Panc1 (cell line): Measurements from ENCODE around the gene SENP8. TPM values are rescaled to one million over a fixed set of nuclear protein-coding genes. Genes with fewer than 3 reads are reported as not detected.

Experiments
- ATAC-seq: fragments of 200-7000 bp; cut with Tn5 transposase; 2 replicates; pipeline ENCODE4 v1.9.1; 2020; ENCODE audit warnings: mild to moderate bottlenecking, moderate library complexity
- BruUV-seq: library from RNA; stranded (reverse); fragments of 400-500 nt; replicated peaks from 2 replicates; lab custom pipeline; 2021; lab: Mats Ljungman, UMichigan
- CTCF ChIA-PET: fragments of 300-600 bp; sonication (Branson Sonifier 250); formaldehyde crosslinking; loops from one replicate; lab custom pipeline; 2022; ENCODE audit warnings: antibody characterized with exemption; lab: Charles Lee
- POLR2A ChIA-PET: fragments of 300-600 bp; sonication (Branson Sonifier 250); formaldehyde crosslinking; loops from one replicate; lab custom pipeline; 2022; ENCODE audit warnings: antibody characterized with exemption; lab: Charles Lee
- DNase-seq: peaks from one replicate; pipeline ENCODE4 v3.0.0-alpha.2; 2010; ENCODE audit warnings: low read depth, low spot score
- H3K27ac ChIP-seq: 2 replicates; pipeline ENCODE4 v1.5.1; 2011; ENCODE audit warnings: mild to moderate bottlenecking, low read length, inconsistent platforms
- H3K27me3 ChIP-seq: fragments of 200-500 bp; sonication (Bioruptor generic); 2 replicates; pipeline ENCODE4 v1.6.0; 2014; ENCODE audit warnings: low read length, inconsistent platforms; ENCODE audit not compliant: control insufficient read depth, insufficient read depth
- H3K36me3 ChIP-seq: fragments of 200-500 bp; sonication (Bioruptor generic); 2 replicates; pipeline ENCODE4 v1.5.1; 2014; ENCODE audit warnings: inconsistent platforms, mild to moderate bottlenecking, low read length, moderate library complexity; ENCODE audit not compliant: control insufficient read depth, insufficient read depth
- H3K4me1 ChIP-seq: 2 replicates; pipeline ENCODE4 v1.5.1; 2011; ENCODE audit warnings: inconsistent platforms, mild to moderate bottlenecking, low read length, moderate library complexity; ENCODE audit not compliant: control insufficient read depth, insufficient read depth
- H3K4me3 ChIP-seq, 2 experiments: 2 replicates each; pipeline ENCODE4 v1.5.1; 2011 to 2012; ENCODE audit warnings: low read depth in 2 of 2, low read length in 2 of 2, mild to moderate bottlenecking in 2 of 2, inconsistent platforms in 1 of 2, moderate library complexity in 1 of 2
- H3K9me3 ChIP-seq: fragments of 200-500 bp; sonication (Bioruptor generic); 2 replicates; pipeline ENCODE4 v1.5.1; 2014; ENCODE audit warnings: low read depth, mild to moderate bottlenecking, inconsistent platforms, low read length, moderate library complexity; ENCODE audit not compliant: control insufficient read depth, insufficient read depth
- POLR2AphosphoS5 ChIP-seq: IDR thresholded peaks from 2 replicates; pipeline ENCODE4 v1.6.1; 2012; ENCODE audit warnings: mild to moderate bottlenecking, low read depth, low read length, moderate library complexity
- REST ChIP-seq, 2 experiments: IDR thresholded peaks; 2 replicates each; pipeline ENCODE4 v1.6.1; 2011 to 2012; ENCODE audit warnings: low read depth in 2 of 2, control low read depth in 1 of 2, low read length in 1 of 2, mild to moderate bottlenecking in 1 of 2, moderate library complexity in 1 of 2; ENCODE audit not compliant: insufficient read depth in 1 of 2
- SIN3A ChIP-seq: IDR thresholded peaks from 2 replicates; pipeline ENCODE4 v1.6.1; 2012; ENCODE audit warnings: low read depth, mild to moderate bottlenecking, low read length, moderate library complexity, borderline replicate concordance; ENCODE audit not compliant: insufficient read depth
- TCF7L2 ChIP-seq: IDR thresholded peaks from 2 replicates; pipeline ENCODE4 v1.6.1; 2011; ENCODE audit warnings: mild to moderate bottlenecking, low read depth, low read length, inconsistent platforms
- in situ Hi-C: cut with HindIII; loops from 2 replicates; pipeline ENCODE4 v1.10.0; 2016; ENCODE audit warnings: low sequenced_read_pairs, low pct_unique_long_range_greater_than_20kb
- intact Hi-C: fragments of 100-400 bp; cut with micrococcal nuclease; formaldehyde crosslinking; loops from one replicate; pipeline ENCODE4 v1.10.0; 2022; ENCODE audit not compliant: unreplicated experiment
- total RNA-seq: library from RNA; stranded (reverse); gene quantifications from one replicate; pipeline ENCODE4 v1.2.1, GENCODE V29; 2021; ENCODE audit not compliant: unreplicated experiment
- TF ChIP-seq, protein P1 (sequence below): fragments of 450-650 bp; IDR thresholded peaks from 2 replicates; pipeline ENCODE4 v1.5.1; 2017; ENCODE audit warnings: mild to moderate bottlenecking

The SENP8 gene
- total RNA-seq, 1 experiment from 2014 or later = 2.9 TPM

- in situ Hi-C loops = no loop called here
- H3K27ac ChIP-seq = no peak overlapping the region
- no TSS peak for BruUV-seq
- H3K27me3 ChIP-seq = no peaks in the 10 kb centered on the region
- CTCF ChIA-PET = no interaction called here
- POLR2A ChIA-PET = no interaction called here
- no peak for TF ChIP-seq SIN3A
- no peak for TF ChIP-seq POLR2AphosphoS5
- TF ChIP-seq, protein P1, sequence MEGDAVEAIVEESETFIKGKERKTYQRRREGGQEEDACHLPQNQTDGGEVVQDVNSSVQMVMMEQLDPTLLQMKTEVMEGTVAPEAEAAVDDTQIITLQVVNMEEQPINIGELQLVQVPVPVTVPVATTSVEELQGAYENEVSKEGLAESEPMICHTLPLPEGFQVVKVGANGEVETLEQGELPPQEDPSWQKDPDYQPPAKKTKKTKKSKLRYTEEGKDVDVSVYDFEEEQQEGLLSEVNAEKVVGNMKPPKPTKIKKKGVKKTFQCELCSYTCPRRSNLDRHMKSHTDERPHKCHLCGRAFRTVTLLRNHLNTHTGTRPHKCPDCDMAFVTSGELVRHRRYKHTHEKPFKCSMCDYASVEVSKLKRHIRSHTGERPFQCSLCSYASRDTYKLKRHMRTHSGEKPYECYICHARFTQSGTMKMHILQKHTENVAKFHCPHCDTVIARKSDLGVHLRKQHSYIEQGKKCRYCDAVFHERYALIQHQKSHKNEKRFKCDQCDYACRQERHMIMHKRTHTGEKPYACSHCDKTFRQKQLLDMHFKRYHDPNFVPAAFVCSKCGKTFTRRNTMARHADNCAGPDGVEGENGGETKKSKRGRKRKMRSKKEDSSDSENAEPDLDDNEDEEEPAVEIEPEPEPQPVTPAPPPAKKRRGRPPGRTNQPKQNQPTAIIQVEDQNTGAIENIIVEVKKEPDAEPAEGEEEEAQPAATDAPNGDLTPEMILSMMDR = no peak
- no peak for TF ChIP-seq REST (IDR thresholded peaks at IDR 0.05; ENCODE audit: insufficient read depth in 1 of 2, low read depth in 2 of 2, low read length in 1 of 2)
- no peak for TF ChIP-seq TCF7L2
- intact Hi-C loops = no loop called here
- H3K36me3 ChIP-seq = no peaks in the 10 kb centered on the region
- H3K9me3 ChIP-seq = no peaks in the 10 kb centered on the region
- no peak for DNase-seq
- ATAC-seq = no peak
- no peak overlapping the region for H3K4me3 ChIP-seq
- H3K4me1 ChIP-seq = no peaks in the 10 kb centered on the region
Measured at GRCh38 chr15:72163719-72164118, 45.5 kb downstream of the SENP8 start.

DNA sequence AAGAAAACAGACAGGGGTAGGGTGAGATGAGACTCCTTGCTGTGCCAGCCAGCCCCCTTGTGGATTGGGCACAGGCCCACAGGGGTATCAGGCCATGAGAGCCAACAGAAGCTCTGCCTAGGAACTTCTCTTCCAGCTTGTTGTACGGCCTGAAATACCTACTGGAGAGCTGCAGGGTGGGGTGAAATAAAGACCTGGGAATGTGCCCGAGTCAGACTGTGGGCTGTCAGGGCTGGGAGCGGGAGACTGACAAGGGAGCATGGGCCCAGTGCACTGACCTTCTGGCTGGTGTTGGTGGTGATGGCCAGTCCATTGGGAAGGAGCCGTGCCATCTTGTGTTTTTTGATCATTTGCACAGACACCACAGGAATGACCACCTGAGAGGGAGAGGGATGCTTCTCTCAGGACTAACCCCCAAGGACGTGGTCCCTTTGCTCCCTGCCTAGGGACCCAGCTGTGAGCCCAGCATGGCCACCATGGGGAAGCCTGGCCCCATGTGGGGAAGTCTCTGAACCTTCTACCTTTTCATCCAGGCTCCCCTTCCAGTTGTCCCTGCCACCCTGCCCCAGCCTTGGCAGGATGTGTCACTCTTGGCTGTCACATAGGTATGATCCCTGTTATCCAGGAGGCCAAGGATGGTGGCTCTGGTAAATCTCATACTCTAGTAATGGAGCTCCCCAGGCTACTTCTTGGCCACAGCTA lies 48.7 kb downstream of the SENP8 start:
- Histone ChIP-seq H3K27me3 (no peaks in the 10 kb centered on the region), H3K27ac (no peak overlapping the region), H3K4me3 (no peak overlapping the region), H3K9me3 (no peaks in the 10 kb centered on the region), H3K4me1 (no peaks in the 10 kb centered on the region), H3K36me3 (no peaks in the 10 kb centered on the region)
- no TSS peak for BruUV-seq
- ChIA-PET CTCF (no interaction called here), POLR2A (no interaction called here)
- intact Hi-C loops (no loop called here), in situ Hi-C loops (no loop called here)
- DNase-seq (no peak), ATAC-seq (no peak)
- no peak for TF ChIP-seq TCF7L2
- TF ChIP-seq REST (IDR thresholded peaks at IDR 0.05; ENCODE audit: insufficient read depth in 1 of 2, low read depth in 2 of 2, low read length in 1 of 2) = no peak
- no peak for TF ChIP-seq POLR2AphosphoS5
- no peak for TF ChIP-seq SIN3A
- TF ChIP-seq, protein P1 = no peak
